GM19023 (cell line): ENCODE results near the gene NOS3.
"Not testable (repeated sequence)": the region's sequence is repeated elsewhere in the genome, so short reads cannot be mapped to it uniquely, and the experiment has no call there.

ENCODE experiments used
- ATAC-seq: cut with Tn5 transposase; IDR thresholded peaks from one replicate; pipeline ENCODE4 v1.9.1; 2021; ENCODE audit warnings: mild to moderate bottlenecking, moderate library complexity; ENCODE audit not compliant: unreplicated experiment

Gene NOS3

DNA sequence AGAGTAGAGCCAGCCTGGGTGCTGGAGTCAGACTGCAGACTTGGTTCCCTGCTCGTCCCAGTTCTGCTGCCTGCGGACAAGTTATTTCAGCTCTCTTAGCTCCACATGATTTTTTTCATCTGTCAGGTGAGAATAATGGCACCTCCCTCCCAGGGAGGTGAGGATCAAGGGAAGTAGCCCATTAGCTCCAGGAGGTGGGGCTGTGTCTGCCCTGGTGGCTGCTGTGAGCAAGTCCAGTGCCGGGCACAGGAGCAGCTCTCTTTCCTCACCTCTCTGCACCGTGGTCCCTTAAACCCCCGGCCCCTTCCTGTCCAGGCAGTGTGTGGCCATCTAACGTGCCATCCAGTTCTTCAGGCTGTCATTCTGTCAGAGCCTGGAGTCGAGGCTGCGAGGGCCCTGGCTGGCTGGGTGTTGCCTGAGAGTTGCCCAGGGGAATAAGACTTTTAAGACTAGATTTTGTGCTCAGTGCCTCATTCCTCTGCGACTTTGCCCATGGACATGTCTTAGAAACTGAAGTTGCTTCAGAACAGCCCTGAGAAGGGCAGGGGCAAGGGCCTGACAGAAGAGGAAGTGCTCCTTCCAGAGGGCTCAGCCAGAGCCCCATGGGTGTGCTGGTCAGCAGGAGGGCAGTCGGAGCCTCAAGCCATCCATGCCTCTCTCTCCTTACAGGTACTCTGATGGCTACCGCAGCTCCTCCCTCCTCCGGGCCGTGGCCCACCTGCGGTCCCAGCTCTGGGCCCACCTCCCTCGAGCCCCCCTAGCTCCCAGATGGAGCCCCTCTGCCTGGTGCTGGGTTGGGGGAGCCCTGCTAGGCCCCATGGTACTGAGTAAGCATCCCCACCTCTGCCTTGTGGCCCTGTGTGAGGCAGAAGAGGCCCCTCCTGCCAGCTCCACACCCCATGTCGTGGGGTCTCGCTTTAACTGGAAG, 42.4 kb downstream of the NOS3 start:
- no peak for ATAC-seq

DNA sequence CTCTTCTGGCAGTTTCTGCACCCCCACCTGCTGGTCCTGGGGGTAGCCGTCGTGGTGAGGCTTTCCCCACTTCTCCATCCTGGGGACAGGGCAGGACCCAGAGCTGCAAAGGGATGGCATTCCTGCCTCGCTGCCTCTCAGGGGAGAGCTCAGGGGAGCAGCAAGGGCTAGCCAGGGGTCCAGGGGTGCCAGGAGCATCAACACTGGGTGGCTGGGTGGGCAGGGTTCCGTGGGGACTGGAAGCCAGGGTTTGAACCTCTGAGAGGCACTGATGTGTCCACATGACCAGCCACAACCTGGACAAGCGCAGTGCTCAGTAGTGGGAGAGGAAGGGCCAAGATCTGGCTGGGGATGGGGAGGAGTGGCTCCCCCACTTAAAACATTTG, 43.0 kb downstream of the NOS3 start:
- no peak for ATAC-seq

DNA sequence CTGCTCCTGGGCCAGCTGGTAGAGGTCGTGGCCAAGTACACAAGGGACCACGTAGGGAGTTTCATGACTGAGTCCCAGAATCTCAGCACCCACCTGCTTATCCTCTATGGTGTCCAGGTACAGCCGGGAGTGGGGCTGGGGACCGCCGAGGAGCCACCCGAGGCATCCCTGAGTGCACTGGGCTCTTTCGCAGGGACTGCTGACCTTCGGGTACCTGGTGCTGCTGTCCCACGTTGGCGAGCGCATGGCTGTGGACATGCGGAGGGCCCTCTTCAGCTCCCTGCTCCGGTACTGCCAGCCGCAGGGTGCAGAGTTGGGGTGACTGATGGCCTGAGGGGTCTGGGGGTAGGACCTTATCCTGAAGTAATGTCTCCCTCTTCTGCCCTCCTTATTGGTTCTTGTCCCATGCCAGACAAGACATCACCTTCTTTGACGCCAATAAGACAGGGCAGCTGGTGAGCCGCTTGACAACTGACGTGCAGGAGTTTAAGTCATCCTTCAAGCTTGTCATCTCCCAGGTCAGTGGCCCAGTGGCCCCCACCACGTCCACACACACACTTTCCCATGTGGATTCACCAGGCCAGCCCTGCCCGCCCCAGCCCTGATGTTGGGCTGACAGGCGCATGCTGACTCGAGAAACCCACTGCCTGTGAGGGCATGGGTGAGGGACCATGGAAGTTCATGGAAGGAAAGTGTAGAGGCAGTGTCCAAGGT, 43.7 kb downstream of the NOS3 start:
- ATAC-seq: no peak

DNA sequence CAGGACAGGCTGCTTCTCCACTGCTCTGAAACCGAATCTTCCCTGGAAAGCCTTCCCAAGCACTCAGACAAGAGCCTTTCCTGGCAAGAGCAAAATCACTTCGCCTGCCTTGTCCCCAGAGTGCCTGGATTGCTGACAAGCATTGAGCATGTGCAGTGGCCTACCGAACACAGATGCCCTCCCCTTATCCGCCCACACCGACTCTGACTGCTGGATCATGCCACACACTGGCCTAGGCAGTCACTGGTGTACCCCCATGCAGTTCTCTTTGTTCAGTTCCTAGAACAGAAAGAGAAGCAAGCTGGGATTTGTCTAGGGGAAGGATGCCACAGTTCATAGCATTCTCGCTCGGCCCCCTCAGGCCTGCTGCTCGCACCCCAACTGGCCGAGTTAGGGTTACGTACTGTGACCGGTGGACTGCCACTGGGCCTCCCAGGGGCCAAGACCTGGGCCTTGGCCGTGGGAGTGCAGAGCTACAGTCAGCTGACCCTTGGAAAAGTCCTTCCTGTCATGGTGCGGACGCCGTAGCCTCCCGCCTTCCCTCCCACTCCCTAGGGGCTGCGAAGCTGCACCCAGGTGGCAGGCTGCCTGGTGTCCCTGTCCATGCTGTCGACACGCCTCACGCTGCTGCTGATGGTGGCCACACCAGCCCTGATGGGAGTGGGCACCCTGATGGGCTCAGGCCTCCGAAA, 44.4 kb downstream of the NOS3 start:
- no peak for ATAC-seq

DNA sequence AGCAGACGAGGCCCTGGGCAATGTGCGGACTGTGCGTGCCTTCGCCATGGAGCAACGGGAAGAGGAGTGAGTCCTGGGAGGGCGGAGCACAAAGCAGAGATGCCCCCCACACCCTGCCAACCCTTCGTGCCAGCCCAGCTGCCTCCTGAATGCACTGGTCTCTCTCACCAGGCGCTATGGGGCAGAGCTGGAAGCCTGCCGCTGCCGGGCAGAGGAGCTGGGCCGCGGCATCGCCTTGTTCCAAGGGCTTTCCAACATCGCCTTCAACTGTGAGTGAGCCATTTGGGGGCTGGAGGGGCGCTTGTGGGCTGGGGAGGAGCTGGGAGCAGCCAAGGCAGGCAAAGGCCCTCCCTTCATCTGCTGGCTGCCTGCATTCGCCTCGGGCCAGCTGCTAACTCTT, 45.1 kb downstream of the NOS3 start:
- no peak for ATAC-seq

DNA sequence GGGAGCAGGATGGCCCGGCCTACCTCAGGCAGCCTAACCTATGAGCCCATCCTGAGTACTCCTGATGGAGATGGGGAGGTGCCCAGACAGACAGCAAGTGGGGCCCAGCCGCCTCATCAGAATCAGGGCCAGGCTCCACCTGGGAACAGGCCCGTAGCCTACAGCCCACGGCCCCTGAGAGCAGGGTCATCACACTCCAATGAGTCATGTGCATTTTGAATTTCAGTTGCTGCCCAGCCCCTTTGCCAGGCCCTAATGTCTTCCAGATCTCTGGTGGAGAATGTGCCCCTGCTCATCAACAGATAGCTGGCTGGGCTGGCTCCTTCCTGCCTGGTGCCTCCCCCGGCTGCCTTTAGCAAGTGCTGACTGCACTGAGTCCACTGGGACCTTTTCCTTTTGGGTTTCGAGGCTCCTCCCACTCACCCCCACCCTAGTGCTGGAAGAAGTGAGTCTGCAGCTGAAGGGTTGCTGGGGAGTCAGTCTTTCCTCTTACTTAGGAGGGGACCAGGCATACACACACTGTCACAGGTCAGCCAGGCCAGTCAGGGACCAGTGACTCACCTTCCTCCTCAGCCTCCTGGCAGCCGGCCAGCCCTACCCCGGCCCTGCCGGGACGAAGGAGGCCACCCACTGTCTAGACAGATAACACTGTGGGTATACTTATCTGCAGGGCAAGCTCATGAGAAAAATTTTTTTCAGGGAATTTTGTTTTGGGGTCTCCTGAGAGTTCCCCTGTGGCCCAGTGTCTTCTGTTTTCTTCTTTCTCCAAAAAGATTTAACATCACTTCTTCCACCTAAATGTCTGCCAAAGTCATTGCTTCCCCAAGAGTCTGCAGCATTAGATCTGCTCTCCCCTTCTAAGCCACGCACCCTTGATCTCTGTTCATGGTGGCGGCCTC, 48.4 kb downstream of the NOS3 start:
- no peak for ATAC-seq

DNA sequence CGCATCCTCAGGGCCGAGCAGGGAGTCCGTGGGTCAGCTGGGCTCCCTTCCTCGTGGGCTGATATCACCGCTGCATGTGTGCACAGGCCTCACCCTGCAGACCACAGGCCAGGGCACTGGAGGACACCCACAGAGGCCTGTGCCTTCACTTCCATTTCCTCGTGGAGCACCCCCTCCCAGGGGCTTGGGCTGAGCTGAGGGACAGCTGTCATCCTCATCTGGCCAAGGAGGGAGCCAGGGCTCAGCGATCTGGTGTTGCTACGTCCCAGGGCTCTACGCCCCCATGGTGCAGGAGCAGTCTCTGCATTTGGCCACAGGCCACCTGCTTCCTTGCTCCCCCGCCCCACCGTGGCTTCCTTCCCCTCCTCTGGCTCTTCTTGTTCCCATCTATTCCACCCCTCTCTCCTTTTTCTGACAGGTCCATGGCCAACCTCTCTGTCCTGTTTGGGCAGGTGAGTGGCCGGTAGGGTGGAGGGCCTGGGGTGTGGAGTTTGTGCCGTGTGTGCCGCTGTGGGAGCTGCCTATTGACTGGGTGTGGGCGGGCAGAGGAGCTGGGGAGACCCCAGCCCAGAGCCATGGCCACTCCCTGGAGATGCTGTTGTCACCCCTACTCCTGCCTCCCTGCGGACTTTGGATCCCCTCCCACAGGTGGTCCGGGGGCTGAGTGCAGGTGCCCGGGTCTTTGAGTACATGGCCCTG, 49.2 kb downstream of the NOS3 start:
- no peak for ATAC-seq

DNA sequence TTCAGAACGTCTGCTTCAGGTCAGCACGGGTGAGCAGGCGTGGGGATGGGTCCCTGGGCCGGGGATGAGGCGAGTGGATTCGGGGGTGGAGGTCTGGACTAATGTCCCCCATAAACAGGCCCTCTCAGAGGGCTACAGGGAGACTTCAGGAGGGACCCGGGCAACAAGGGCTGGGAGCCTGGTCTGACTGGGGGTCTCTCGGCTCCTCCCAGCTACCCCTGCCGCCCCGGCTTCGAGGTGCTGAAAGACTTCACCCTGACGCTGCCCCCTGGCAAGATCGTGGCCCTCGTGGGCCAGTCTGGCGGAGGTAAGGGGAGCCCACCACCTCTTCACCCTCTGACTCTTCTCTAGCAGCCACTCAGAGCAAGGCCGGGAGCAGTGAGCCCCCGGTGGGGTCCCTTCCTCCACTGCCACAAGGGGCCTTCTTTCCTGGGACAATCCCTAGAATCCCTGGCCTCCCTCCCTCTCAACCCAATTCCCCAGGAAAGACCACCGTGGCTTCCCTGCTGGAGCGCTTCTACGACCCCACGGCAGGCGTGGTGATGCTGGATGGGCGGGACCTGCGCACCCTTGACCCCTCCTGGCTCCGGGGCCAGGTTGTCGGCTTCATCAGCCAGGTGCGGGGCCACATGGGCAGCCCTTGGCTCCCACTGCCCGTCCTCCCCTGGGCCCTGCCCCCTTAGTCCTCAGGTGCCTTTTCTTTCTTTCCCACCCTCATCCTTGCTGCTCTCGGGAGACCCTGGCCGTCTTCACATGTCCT, 50.0 kb downstream of the NOS3 start:
- no peak for ATAC-seq

DNA sequence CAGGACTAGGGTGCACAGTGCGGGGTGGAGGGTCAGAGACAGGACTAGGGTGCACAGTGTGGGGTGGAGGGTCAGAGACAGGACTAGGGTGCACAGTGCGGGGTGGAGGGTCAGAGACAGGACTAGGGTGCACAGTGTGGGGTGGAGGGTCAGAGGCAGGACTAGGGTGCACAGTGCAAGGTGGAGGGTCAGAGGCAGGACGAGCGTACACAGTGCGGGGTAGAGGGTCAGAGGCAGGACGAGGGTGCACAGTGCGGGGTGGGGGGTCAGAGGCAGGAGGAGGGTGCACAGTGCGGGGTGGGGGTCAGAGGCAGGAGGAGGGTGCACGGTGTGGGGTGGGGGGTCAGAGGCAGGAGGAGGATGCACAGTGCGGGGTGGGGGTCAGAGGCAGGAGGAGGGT, 52.6 kb downstream of the NOS3 start:
- not testable (repeated sequence) for ATAC-seq

DNA sequence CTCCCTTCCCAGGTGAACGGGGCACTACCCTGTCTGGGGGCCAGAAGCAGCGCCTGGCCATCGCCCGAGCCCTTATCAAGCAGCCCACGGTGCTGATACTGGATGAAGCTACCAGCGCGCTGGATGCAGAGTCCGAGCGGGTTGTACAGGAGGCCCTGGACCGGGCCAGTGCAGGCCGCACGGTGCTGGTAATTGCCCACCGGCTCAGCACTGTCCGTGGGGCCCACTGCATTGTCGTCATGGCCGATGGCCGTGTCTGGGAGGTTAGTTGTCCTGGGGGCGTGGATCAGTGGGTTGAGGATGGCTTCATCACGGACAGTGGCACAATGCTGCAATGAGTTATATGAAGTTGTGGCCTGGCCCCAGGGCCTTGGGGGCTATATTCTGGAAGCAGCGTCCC, 53.1 kb downstream of the NOS3 start:
- no peak for ATAC-seq

DNA sequence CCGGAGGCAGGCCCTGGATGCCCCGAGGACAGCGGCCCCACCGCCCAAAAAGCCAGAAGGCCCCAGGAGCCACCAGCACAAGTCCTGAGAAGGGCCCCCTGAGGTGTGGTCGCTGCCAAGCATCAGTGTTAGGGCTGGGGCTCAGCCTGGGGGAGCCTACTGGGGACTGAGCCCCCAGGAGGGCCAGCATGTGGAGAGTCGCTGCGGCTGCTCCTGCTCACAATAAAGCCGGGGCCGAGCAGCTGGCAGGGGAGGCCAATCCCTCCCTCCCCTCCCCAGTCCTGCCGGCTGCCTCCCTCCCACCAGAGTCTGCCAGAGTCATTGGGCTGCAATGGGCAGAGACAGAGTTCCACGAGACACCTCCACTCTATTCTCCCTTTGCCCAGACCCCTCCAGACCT, 54.4 kb downstream of the NOS3 start:
- ATAC-seq: no peak

DNA sequence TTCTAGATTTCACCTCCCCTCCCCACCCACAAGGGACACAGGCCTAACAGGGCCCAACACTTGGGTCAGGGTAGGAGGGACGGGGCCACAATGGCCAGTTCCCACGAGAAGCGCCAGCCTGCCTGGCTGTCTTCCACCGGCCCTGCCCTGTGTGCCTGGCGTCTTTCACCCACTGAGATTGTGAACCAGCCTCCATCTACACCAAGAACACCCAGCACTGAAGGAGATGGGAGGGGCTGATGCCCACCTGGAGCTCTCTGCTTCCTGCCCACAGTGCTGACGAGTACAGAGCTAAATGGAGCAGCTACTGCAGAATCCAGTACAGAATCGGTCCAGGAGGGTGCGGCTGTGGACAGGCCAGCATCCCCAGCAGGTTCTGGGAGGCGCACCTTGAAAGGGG, 55.1 kb downstream of the NOS3 start:
- ATAC-seq: no peak

DNA sequence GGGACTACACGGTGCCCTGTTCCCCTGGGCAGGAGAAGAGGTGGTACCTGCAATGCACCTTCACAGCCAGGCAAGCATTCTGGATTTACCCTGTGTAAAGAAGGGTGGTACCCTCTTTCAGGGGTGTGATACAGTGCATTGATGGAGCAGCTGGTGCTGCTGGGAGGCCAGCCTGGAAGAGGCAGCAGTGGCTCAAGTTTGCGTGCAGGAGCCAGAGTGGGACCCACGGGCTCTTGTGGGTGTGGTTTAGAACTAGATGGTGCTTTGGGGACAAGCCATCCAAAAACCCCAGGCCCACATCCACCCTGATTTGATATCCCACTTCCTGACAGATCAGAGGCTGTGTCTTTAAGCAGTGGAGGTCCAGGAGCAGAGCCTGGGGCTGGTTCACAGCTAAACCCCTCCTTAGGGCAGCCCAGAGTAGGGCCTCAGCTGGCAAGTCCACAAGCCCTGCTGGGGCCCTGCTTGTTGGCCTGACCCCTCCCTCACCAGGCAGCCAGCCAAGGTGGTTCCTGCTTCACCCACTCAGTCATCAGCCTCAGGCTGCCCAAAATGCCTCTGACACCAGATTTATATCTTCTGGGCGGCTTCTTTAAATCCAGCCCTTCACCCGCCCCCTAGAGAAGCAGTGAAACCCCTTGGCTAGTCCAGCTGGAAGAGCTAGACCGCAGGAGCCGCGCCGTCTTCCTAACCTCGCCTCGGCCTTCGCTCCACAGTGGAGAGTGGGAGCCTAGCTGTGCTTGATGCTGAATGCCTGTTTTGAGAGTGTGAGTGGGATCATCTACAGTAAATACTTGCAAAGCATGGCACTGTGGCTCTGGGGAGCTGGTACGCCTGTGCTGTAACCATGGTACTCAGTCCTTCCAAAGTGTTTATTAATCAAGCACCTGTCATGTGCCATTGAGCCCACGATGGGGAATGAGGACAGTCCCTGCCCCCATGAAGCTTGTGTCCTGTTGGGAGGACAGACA, 56.1 kb downstream of the NOS3 start:
- ATAC-seq: no peak

DNA sequence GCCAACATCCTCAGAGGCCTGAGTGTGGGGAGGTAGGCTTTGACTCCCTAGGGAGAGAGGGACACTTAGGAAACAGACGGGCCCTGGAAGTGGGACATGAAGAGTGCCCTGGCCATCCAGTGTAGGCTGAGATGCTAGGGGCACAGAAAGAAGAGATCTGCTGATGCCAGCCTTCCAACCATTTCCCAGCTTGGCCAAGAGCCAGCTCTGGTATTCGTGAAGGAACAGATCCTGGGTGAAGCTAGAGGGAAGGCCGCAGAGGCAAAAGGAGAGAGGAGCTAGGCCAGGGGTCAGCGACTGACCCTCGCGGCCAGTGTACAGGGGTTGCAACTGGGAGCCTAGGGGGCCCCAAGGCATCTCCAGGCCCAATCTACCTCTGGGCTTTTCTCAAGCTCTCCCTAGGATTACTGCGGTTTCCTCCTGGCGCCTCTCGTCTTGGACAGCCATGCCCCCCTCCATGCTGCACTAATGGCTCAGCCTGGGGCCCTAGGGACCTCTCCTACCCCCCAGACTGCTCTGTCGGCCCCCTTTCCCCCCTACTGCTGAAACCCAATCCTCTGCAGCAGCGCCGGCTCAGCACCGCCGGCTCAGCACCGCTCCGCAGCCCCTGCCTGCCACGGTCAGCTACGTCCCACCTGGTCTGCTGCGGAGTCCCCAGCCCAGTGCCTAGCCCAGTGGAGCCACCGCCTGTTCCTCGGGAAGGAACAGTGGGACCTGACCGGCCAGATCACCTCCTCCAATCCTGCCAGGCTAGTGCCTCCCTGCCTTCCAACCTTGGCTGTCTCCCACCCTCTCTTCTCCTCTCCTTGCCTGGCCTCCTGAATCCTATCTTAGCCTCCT, 57.4 kb downstream of the NOS3 start, which contains the start of gene ASIC3:
TSS of gene ASIC3 (plus strand) at position 556 of the 840 bp plus-strand sequence. CDS start 355 bp downstream, outside the sequence.
- no peak for ATAC-seq

DNA sequence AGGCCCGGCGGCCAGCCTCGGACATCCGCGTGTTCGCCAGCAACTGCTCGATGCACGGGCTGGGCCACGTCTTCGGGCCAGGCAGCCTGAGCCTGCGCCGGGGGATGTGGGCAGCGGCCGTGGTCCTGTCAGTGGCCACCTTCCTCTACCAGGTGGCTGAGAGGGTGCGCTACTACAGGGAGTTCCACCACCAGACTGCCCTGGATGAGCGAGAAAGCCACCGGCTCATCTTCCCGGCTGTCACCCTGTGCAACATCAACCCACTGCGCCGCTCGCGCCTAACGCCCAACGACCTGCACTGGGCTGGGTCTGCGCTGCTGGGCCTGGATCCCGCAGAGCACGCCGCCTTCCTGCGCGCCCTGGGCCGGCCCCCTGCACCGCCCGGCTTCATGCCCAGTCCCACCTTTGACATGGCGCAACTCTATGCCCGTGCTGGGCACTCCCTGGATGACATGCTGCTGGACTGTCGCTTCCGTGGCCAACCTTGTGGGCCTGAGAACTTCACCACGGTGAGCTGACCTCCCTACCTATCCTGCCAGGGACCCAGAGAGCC, 58.2 kb downstream of the NOS3 start:
- ATAC-seq: no peak

DNA sequence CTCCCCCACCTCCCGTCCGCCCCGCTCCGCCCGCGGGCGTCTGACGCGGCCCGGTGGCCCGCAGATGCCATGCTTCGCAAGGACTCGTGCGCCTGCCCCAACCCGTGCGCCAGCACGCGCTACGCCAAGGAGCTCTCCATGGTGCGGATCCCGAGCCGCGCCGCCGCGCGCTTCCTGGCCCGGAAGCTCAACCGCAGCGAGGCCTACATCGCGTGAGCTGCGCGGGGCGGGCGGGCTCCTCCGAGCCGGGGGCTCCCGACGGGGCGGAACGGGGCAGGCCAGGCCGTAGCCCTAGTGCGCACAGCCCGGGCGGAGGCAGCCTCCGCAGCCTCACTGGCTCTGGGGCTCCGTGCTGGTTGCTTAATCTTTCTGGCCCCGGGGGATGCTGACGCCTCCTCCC, 60.3 kb downstream of the NOS3 start:
- ATAC-seq: no peak

DNA sequence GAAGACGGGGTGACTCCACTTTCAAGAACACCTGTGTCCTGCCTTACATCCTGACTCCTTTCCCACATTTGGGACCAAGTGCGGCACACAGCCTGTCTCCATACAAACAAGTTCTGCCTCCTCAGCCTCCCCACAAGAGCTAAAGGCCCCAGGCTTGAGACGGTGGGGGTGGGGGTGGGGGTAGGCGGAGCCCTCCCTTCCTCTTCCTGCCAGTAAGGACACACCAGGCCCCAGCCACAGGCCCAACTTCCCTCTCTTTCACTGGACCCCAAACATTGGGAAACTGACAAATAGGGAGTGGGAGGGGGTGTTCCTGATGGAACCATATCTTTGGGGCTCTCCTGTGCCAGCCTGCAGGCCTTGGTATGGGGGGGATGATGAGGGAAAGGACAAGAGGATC, 62.3 kb downstream of the NOS3 start:
- no peak for ATAC-seq
